HG03159 (cell line): ENCODE data around the gene ARPC4.
"Not testable (repeated sequence)": the region's sequence is repeated elsewhere in the genome, so short reads cannot be mapped to it uniquely, and the experiment has no call there.

Experiments used
- ATAC-seq: cut with Tn5 transposase; IDR thresholded peaks from one replicate; pipeline ENCODE4 v1.9.1; 2021; ENCODE audit warnings: mild to moderate bottlenecking, moderate library complexity; ENCODE audit not compliant: unreplicated experiment

Gene ARPC4

DNA sequence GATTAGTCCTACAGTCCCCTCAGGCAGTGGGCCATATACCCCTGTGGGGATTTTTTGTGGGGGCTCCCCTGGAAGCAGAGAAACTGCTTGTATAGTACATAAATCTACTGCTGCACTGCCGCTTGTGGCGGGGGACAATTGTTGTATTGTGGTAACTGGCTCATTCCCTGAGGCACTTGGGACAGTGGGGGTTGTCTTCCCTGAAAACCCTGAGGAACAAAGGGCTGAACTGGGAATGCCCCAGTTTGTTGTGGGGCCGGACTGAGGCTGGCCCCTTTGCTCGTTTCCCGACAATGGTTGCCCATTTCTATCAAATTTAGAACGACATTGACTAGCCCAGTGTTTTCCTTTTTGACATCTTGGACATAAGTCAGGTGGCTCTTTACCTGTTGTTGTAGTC lies 58.5 kb downstream of the ARPC4 start:
- not testable (repeated sequence) for ATAC-seq

DNA sequence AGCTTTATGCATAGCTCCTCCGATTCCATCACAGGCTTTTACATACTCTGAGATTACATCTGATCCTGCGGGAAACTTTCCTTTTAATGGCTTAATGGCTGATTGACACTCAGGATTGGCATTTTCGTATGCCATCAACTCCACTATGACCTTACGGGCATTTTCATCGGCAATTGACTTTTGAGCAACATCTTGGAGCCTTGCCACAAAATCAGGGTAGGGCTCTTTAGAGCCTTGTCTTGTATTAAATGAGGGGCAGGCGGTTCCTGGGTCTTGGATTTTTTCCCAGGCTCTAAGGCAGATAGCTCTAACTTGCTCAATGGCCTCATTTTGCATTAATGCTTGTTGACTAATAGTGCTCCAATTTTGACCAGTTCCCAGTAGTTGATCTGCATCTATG lies 59.0 kb downstream of the ARPC4 start:
- not testable (repeated sequence) for ATAC-seq

DNA sequence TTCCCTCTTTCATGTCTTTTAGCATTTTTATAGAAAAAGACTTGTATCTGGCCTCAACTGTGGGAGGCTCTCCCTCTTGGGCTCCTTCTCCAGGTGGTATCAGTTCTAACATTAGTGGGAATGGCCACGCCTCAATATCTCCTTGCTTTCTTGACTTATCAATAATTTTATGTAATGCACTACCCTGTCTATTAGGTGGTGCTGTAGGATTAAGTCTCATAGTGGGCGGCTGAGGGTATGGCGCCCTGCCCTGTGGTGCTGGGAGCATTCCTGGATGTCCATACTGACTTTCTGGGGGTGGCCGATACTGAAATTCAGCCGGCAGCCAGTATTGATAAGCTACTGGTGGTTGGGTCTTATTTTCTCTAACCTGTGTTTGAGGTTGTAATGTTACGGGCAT lies 59.6 kb downstream of the ARPC4 start:
- ATAC-seq = no peak

DNA sequence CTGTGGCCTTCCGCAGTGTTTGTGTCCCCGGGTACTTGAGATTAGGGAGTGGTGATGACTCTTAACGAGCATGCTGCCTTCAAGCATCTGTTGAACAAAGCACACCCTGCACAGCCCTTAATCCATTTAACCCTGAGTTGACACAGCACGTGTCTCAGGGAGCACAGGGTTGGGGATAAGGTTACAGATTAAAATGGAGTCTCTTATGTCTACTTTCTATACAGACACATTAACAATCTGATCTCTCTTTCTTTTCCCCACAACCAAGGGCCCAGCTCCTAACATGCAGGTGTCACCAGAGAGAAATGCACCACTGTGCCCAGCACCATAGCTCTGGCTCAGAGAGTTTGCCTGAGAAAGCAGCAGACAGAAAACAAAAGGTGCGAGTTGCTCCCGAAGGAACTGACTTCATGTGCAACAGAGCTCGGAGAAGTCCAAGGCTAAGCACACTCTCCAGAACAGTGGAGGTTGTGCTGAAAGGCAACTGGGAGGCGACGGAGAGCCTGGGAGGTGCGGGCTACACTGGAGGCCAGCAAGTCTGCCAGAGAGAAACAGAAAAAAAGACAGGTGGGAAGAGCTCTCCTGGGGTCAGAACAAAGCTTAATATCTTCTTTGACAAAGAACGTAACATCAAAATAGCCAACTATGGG lies 61.5 kb downstream of the ARPC4 start:
- not testable (repeated sequence) for ATAC-seq

DNA sequence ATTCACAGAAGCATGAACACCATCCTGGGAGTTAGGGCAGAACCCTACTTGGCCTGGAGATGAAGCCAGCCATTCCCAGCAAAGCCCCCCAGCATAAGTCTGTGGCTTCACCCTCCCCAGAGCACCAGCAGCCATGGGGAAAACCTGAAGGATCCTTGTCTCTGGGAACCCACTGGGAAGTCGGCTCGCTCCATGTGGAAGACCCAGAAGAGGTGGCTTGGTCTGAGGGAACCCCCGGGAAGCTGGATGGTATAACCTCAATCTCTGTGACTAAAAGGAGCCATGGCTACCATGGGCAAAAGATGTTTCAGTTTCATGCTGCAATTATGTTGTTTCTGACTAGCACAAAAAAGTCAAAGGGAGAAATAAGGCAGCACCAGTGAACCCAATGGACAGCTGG lies 62.7 kb downstream of the ARPC4 start:
- ATAC-seq = no peak
